ENCODE results near the gene TIE1. TPM values are rescaled to one million over a fixed set of nuclear protein-coding genes. Genes with fewer than 3 reads are reported as not detected.

The TIE1 gene
- total RNA-seq, 4 donors from 2014 or later, result 47.4 to 80.7 (median 67.9) TPM

- Histone ChIP-seq H3K27me3 (no peaks in the 10 kb centered on the region), H3K27ac (no peak overlapping the region), H3K4me1 (no peaks in the 10 kb centered on the region), H3K36me3 (no peaks in the 10 kb centered on the region), H3K9me3 (no peaks in the 10 kb centered on the region), H3K4me3 (no peak overlapping the region)
- TF ChIP-seq POLR2A (IDR thresholded peaks at IDR 0.05) (no peak), CTCF (IDR thresholded peaks at IDR 0.05) (no peak)
- DNase-seq, result no peak
- intact Hi-C loops (cut with DNase I; ENCODE audit: low total_unique reads), result no loop called here
These were observed 12.1 kb downstream of the TIE1 start for GRCh38 chr1:43312663-43313515.

GRCh38 chr1:43313771-43314170 is 13.0 kb downstream of the TIE1 start:
- Histone ChIP-seq H3K4me1 (no peaks in the 10 kb centered on the region), H3K9me3 (no peaks in the 10 kb centered on the region), H3K4me3 (no peak overlapping the region), H3K36me3 (no peaks in the 10 kb centered on the region), H3K27me3 (no peaks in the 10 kb centered on the region), H3K27ac (no peak overlapping the region)
- intact Hi-C loops (cut with DNase I; ENCODE audit: low total_unique reads), result no loop called here
- no peak for TF ChIP-seq POLR2A (IDR thresholded peaks at IDR 0.05)
- no peak for TF ChIP-seq CTCF (IDR thresholded peaks at IDR 0.05)
- DNase-seq, result no peak

- no peaks in the 10 kb centered on the region for H3K36me3 ChIP-seq
- no peaks in the 10 kb centered on the region for H3K9me3 ChIP-seq
- H3K4me1 ChIP-seq, result no peaks in the 10 kb centered on the region
- H3K27ac ChIP-seq, result no peak overlapping the region
- no peak for DNase-seq
- TF ChIP-seq POLR2A (IDR thresholded peaks at IDR 0.05) (no peak), CTCF (IDR thresholded peaks at IDR 0.05) (no peak)
- intact Hi-C loops (cut with DNase I; ENCODE audit: low total_unique reads), result no loop called here
- no peaks in the 10 kb centered on the region for H3K27me3 ChIP-seq
- no peak overlapping the region for H3K4me3 ChIP-seq
These were observed 13.5 kb downstream of the TIE1 start for GRCh38 chr1:43314233-43314632.

- TF ChIP-seq POLR2A (IDR thresholded peaks at IDR 0.05) (no peak), CTCF (IDR thresholded peaks at IDR 0.05) (no peak)
- intact Hi-C loops (cut with DNase I; ENCODE audit: low total_unique reads), result no loop called here
These were observed 14.7 kb downstream of the TIE1 start for GRCh38 chr1:43315481-43315880.

GRCh38 chr1:43315963-43316737 is 15.4 kb downstream of the TIE1 start:
- no peaks in the 10 kb centered on the region for H3K27me3 ChIP-seq
- H3K36me3 ChIP-seq, result no peaks in the 10 kb centered on the region
- TF ChIP-seq CTCF (IDR thresholded peaks at IDR 0.05) (no peak), POLR2A (IDR thresholded peaks at IDR 0.05) (no peak)
- intact Hi-C loops (cut with DNase I; ENCODE audit: low total_unique reads), result no loop called here
- no peak overlapping the region for H3K4me3 ChIP-seq
- H3K27ac ChIP-seq, result no peak overlapping the region
- DNase-seq, result no peak
- no peaks in the 10 kb centered on the region for H3K4me1 ChIP-seq
- no peaks in the 10 kb centered on the region for H3K9me3 ChIP-seq

More at GRCh38 chr1:43315481-43315880, 14.7 kb downstream of the TIE1 start:
- no peaks in the 10 kb centered on the region for H3K36me3 ChIP-seq
- DNase-seq, result no peak
- H3K4me3 ChIP-seq, result no peak overlapping the region
- no peaks in the 10 kb centered on the region for H3K9me3 ChIP-seq
- no peaks in the 10 kb centered on the region for H3K27me3 ChIP-seq
- no peak overlapping the region for H3K27ac ChIP-seq
- H3K4me1 ChIP-seq, result no peaks in the 10 kb centered on the region

Data from uterus (tissue), 4 donors.